GM21390 (cell line): ENCODE measurements around the gene VEGFA.

Experiments
- ATAC-seq: cut with Tn5 transposase; IDR thresholded peaks from one replicate; pipeline ENCODE4 v1.9.1; 2021; ENCODE audit not compliant: unreplicated experiment

The VEGFA gene

GRCh38 chr6:43771858-43772680, 2.1 kb downstream of the VEGFA start:
- ATAC-seq, result no peak

GRCh38 chr6:43772681-43773049, 2.7 kb downstream of the VEGFA start:
- ATAC-seq, result no peak

- ATAC-seq, result no peak
Observed at GRCh38 chr6:43773050-43773979, 3.3 kb downstream of the VEGFA start.

- no peak for ATAC-seq
Observed at GRCh38 chr6:43773980-43774775, 4.2 kb downstream of the VEGFA start.

- ATAC-seq, result no peak
Observed at GRCh38 chr6:43774776-43775534, 4.9 kb downstream of the VEGFA start.

- no peak for ATAC-seq
Observed at GRCh38 chr6:43775535-43775885, 5.5 kb downstream of the VEGFA start.

- no peak for ATAC-seq
Observed at GRCh38 chr6:43776115-43776798, 6.2 kb downstream of the VEGFA start.

- no peak for ATAC-seq
Observed at GRCh38 chr6:43776799-43777776, 7.1 kb downstream of the VEGFA start.

GRCh38 chr6:43778131-43778855, 8.3 kb downstream of the VEGFA start:
- no peak for ATAC-seq

DNA sequence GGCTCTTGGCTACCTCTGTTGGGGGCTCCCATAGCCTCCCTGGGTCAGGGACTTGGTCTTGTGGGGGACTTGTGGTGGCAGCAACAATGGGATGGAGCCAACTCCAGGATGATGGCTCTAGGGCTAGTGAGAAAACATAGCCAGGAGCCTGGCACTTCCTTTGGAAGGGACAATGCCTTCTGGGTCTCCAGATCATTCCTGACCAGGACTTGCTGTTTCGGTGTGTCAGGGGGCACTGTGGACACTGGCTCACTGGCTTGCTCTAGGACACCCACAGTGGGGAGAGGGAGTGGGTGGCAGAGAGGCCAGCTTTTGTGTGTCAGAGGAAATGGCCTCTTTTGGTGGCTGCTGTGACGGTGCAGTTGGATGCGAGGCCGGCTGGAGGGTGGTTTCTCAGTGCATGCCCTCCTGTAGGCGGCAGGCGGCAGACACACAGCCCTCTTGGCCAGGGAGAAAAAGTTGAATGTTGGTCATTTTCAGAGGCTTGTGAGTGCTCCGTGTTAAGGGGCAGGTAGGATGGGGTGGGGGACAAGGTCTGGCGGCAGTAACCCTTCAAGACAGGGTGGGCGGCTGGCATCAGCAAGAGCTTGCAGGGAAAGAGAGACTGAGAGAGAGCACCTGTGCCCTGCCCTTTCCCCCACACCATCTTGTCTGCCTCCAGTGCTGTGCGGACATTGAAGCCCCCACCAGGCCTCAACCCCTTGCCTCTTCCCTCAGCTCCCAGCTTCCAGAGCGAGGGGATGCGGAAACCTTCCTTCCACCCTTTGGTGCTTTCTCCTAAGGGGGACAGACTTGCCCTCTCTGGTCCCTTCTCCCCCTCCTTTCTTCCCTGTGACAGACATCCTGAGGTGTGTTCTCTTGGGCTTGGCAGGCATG, 9.2 kb downstream of the VEGFA start:
- no peak for ATAC-seq

DNA sequence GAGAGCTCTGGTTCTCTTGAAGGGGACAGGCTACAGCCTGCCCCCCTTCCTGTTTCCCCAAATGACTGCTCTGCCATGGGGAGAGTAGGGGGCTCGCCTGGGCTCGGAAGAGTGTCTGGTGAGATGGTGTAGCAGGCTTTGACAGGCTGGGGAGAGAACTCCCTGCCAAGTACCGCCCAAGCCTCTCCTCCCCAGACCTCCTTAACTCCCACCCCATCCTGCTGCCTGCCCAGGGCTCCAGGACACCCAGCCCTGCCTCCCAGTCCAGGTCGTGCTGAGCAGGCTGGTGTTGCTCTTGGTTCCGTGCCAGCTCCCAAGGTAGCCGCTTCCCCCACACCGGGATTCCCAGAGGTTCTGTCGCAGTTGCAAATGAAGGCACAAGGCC, 9.8 kb downstream of the VEGFA start:
- no peak for ATAC-seq

- ATAC-seq, result no peak
Observed at GRCh38 chr6:43780293-43780692, 10.3 kb downstream of the VEGFA start.

DNA sequence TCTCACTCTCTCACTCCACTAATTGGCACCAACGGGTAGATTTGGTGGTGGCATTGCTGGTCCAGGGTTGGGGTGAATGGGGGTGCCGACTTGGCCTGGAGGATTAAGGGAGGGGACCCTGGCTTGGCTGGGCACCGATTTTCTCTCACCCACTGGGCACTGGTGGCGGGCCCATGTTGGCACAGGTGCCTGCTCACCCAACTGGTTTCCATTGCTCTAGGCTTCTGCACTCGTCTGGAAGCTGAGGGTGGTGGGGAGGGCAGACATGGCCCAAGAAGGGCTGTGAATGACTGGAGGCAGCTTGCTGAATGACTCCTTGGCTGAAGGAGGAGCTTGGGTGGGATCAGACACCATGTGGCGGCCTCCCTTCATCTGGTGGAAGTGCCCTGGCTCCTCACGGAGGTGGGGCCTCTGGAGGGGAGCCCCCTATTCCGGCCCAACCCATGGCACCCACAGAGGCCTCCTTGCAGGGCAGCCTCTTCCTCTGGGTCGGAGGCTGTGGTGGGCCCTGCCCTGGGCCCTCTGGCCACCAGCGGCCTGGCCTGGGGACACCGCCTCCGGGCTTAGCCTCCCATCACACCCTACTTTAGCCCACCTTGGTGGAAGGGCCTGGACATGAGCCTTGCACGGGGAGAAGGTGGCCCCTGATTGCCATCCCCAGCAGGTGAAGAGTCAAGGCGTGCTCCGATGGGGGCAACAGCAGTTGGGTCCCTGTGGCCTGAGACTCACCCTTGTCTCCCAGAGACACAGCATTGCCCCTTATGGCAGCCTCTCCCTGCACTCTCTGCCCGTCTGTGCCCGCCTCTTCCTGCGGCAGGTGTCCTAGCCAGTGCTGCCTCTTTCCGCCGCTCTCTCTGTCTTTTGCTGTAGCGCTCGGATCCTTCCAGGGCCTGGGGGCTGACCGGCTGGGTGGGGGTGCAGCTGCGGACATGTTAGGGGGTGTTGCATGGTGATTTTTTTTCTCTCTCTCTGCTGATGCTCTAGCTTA, 11.2 kb downstream of the VEGFA start:
- ATAC-seq, result no peak

DNA sequence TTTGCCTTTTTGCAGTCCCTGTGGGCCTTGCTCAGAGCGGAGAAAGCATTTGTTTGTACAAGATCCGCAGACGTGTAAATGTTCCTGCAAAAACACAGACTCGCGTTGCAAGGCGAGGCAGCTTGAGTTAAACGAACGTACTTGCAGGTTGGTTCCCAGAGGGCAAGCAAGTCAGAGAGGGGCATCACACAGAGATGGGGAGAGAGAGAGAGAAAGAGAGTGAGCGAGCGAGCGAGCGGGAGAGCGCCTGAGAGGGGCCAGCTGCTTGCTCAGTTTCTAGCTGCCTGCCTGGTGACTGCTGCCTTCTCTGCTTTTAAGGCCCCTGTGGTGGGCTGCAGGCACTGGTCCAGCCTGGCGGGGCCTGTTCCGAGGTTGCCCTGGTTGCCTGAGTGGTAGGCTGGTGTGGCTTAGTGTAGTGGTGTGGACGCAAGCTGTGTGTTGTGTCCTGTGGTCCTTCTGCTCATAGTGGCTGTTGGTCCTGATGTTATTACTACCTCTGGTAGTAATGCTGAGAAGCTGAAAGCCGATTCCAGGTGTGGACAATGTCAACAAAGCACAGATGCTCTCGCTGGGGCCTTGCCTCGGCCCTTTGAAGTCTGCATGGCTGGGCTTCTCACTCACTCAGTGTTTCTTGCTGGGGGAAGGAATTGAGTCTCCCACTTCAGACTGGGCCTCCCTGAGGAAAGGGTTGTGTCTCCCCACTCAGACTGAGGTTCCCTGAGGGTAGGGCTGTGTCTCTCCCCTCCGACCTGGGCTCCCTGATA, 12.1 kb downstream of the VEGFA start:
- no peak for ATAC-seq

GRCh38 chr6:43782764-43783513, 12.9 kb downstream of the VEGFA start:
- no peak for ATAC-seq
